Astrocyte (in vitro differentiated cells and primary cell): ENCODE data around the gene DNAJC16.

Source experiments
- EZH2 ChIP-seq: IDR thresholded peaks from 2 replicates; pipeline ENCODE4 v1.6.1; 2012; ENCODE audit warnings: mild to moderate bottlenecking, low read length, inconsistent platforms; ENCODE audit not compliant: insufficient read depth
- TF ChIP-seq, protein P1 (sequence below): IDR thresholded peaks from 2 replicates; pipeline ENCODE4 v1.5.1; 2011; ENCODE audit warnings: low read depth, mild to moderate bottlenecking, inconsistent platforms, low read length, moderate library complexity; ENCODE audit not compliant: insufficient read depth

DNA sequence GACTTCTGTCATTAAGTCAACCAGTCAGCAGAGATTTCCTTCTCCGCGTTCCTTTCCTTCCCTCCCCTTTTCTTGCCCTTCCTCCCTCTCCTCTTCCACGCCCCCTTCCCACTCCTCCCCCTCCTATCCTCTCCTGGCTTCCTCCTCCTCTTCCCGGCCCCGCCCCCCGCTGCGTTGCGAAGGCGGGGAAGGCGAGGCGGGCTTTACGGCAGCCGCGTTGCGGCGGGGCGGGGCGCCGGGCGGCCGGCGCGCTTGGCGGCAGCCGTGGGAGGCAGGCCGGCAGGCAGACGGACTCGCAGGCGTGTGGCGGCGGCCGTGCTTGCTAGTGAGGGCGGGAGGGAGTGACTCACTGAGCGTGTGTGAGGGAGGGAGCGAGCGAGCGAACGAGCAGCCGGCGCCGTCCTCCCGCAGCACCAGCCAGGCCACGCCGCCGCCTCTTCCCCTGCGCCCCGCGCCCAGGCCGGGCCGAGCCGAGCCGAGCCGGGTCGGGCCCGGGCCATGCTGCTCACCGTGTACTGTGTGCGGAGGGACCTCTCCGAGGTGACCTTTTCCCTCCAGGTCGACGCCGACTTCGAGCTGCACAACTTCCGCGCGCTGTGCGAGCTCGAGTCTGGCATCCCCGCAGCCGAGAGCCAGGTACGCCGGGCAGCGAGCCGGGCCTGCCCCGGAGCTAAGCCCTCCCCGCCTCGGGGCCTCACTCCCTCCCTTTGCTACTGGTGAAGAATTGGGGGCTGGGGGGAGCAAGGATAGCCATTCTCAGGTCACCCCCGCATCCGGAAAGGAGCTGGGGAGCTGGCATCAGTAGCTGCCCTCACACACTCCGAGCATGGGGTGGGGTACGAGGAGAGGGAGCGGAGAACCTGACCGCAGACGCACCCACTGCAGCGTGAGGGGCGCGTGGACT is 90.8 kb downstream of the DNAJC16 start, which contains the start of gene DDI2:
- TF ChIP-seq, protein P1, sequence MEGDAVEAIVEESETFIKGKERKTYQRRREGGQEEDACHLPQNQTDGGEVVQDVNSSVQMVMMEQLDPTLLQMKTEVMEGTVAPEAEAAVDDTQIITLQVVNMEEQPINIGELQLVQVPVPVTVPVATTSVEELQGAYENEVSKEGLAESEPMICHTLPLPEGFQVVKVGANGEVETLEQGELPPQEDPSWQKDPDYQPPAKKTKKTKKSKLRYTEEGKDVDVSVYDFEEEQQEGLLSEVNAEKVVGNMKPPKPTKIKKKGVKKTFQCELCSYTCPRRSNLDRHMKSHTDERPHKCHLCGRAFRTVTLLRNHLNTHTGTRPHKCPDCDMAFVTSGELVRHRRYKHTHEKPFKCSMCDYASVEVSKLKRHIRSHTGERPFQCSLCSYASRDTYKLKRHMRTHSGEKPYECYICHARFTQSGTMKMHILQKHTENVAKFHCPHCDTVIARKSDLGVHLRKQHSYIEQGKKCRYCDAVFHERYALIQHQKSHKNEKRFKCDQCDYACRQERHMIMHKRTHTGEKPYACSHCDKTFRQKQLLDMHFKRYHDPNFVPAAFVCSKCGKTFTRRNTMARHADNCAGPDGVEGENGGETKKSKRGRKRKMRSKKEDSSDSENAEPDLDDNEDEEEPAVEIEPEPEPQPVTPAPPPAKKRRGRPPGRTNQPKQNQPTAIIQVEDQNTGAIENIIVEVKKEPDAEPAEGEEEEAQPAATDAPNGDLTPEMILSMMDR: no peak
- no peak for TF ChIP-seq EZH2
